Ureter (tissue), 1 donor: ENCODE results near the gene KRTAP19-2. TPM values are rescaled to one million over a fixed set of nuclear protein-coding genes. Genes with fewer than 3 reads are reported as not detected.
"Not testable (repeated sequence)": the region's sequence is repeated elsewhere in the genome, so short reads cannot be mapped to it uniquely, and the experiment has no call there.

Experiments used
- DNase-seq: peaks from one replicate; pipeline ENCODE4 v3.0.0-alpha.2; 2020; ENCODE audit warnings: low spot score
- total RNA-seq: library from RNA; stranded (reverse); gene quantifications from one replicate; pipeline ENCODE4 v1.2.4, GENCODE V29; 2023
- donor health status: DM: yes; HTN: yes; CAD: no.

Gene KRTAP19-2
- not detected for total RNA-seq

GRCh38 chr21:30487336-30487735, at the start of gene KRTAP19-2:
Gene KRTAP19-2, minus strand, starts transcription at chr21:30487436. Its CDS starts 88 bp downstream, at chr21:30487348.
- no peak for DNase-seq

- no peak for DNase-seq
Measured at GRCh38 chr21:30518876-30519275, 31.6 kb upstream of the KRTAP19-2 start.

- no peak for DNase-seq
Measured at GRCh38 chr21:30515681-30516080, 28.4 kb upstream of the KRTAP19-2 start.

GRCh38 chr21:30505621-30506205, 18.5 kb upstream of the KRTAP19-2 start:
- DNase-seq: not testable (repeated sequence)

GRCh38 chr21:30502041-30502440, 14.8 kb upstream of the KRTAP19-2 start, which contains the start of gene KRTAP19-5:
Gene KRTAP19-5, minus strand, starts transcription at chr21:30502141. Its CDS starts 51 bp downstream, at chr21:30502090.
- DNase-seq: no peak

- DNase-seq: no peak
Measured at GRCh38 chr21:30497065-30497464, 9.8 kb upstream of the KRTAP19-2 start, which contains the start of gene KRTAP19-4. Gene KRTAP19-4, minus strand, starts transcription at chr21:30497165. Its CDS starts 55 bp downstream, at chr21:30497110.

- DNase-seq: no peak
Measured at GRCh38 chr21:30491963-30492428, 4.8 kb upstream of the KRTAP19-2 start, which contains the start of gene KRTAP19-3. Gene KRTAP19-3, minus strand, starts transcription at chr21:30492013. Its CDS starts 56 bp downstream, at chr21:30491957.

GRCh38 chr21:30486180-30486579, 1.1 kb downstream of the KRTAP19-2 start:
- no peak for DNase-seq

- no peak for DNase-seq
Measured at GRCh38 chr21:30482130-30482529, 5.1 kb downstream of the KRTAP19-2 start.

GRCh38 chr21:30480145-30480544, 7.1 kb downstream of the KRTAP19-2 start, which contains the start of gene KRTAP19-1:
Gene KRTAP19-1, minus strand, starts transcription at chr21:30480367. Its CDS starts 50 bp downstream, at chr21:30480317.
- DNase-seq: no peak

- DNase-seq: no peak
Measured at GRCh38 chr21:30479259-30479658, 8.0 kb downstream of the KRTAP19-2 start.

GRCh38 chr21:30478004-30478403, 9.2 kb downstream of the KRTAP19-2 start:
- no peak for DNase-seq

GRCh38 chr21:30468900-30469714, 18.1 kb downstream of the KRTAP19-2 start:
- DNase-seq: no peak

GRCh38 chr21:30463713-30464112, 23.5 kb downstream of the KRTAP19-2 start:
- no peak for DNase-seq

- no peak for DNase-seq
Measured at GRCh38 chr21:30448514-30448913, 38.7 kb downstream of the KRTAP19-2 start.

- DNase-seq: no peak
Measured at GRCh38 chr21:30447056-30447455, 40.2 kb downstream of the KRTAP19-2 start.

- DNase-seq: no peak
Measured at GRCh38 chr21:30444204-30444603, 43.0 kb downstream of the KRTAP19-2 start.

- DNase-seq: no peak
Measured at GRCh38 chr21:30443226-30443625, 44.0 kb downstream of the KRTAP19-2 start.

- DNase-seq: no peak
Measured at GRCh38 chr21:30439975-30440374, 47.3 kb downstream of the KRTAP19-2 start, which contains the start of gene KRTAP15-1. Gene KRTAP15-1, plus strand, starts transcription at chr21:30440275. Its CDS starts 53 bp downstream, at chr21:30440328.
